Measurements from ENCODE around the gene PRICKLE1.

The PRICKLE1 gene

DNA sequence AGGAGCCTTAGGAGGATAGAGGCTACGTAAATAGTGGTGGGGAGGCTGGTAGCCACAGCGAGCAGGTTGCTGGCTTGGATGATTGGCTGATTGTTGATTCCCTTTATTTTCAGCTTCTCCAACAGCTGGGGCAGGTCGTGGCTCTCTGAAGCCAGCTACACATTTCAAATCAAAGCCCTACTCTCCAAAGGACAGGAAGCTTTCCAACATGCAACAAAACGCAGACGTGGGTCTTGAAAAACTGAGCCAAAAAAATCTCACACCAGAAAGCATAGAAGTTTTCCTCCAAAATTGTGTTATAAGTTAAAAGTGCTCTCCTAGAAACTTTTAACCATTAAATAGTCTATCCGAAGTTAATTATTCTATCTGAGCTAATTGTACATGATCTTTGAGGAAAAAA, 37.6 kb upstream of the PRICKLE1 start:
- H3K4me3 ChIP-seq (ENCODE audit: low read depth, low read length): no peak overlapping the region
- TF ChIP-seq, protein P1, sequence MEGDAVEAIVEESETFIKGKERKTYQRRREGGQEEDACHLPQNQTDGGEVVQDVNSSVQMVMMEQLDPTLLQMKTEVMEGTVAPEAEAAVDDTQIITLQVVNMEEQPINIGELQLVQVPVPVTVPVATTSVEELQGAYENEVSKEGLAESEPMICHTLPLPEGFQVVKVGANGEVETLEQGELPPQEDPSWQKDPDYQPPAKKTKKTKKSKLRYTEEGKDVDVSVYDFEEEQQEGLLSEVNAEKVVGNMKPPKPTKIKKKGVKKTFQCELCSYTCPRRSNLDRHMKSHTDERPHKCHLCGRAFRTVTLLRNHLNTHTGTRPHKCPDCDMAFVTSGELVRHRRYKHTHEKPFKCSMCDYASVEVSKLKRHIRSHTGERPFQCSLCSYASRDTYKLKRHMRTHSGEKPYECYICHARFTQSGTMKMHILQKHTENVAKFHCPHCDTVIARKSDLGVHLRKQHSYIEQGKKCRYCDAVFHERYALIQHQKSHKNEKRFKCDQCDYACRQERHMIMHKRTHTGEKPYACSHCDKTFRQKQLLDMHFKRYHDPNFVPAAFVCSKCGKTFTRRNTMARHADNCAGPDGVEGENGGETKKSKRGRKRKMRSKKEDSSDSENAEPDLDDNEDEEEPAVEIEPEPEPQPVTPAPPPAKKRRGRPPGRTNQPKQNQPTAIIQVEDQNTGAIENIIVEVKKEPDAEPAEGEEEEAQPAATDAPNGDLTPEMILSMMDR (IDR thresholded peaks at IDR 0.05; ENCODE audit: borderline replicate concordance, insufficient read depth, low read depth, low read length): no peak

DNA sequence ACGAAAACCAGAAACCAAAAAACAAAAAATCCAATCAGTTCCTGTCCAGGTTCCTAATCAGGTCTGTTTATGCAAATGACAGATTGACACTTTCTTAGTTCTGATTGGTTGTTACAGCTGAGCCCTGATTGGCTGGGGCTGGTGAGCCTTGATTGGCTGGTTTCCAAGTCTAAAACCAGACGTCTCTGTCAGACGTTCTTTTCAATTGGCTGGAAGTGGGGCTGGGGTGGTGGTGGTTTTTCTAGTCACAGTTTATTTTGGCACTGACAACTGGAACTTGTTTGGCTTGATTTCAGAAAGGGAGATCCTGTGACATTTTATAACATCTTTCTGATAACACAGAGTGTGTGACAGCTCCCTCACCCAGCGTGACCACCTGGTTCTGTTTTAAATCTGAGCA, 36.1 kb upstream of the PRICKLE1 start:
- TF ChIP-seq, protein P1 (IDR thresholded peaks at IDR 0.05; ENCODE audit: borderline replicate concordance, insufficient read depth, low read depth, low read length): no peak
- H3K4me3 ChIP-seq (ENCODE audit: low read depth, low read length): no peak overlapping the region

DNA sequence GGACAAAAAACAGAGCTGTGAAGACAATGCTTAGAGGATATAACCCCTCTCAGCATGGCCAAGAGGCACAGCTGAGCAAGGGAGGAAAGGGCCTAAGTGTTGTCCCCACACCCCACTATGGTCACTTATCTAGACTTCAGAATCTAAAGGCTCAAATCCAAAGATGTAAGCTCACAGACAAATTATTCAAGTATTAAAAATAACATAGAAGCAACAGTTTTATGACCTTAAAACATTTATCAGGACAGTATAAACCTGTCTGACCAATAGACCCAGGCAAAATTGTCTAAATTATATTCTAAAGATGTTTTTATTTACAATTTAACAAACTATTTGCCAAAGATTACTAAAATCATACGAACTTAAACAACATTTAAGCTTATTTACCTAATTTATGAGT, 28.1 kb upstream of the PRICKLE1 start:
- TF ChIP-seq, protein P1 (IDR thresholded peaks at IDR 0.05; ENCODE audit: borderline replicate concordance, insufficient read depth, low read depth, low read length): no peak
- no peak overlapping the region for H3K4me3 ChIP-seq (ENCODE audit: low read depth, low read length)

DNA sequence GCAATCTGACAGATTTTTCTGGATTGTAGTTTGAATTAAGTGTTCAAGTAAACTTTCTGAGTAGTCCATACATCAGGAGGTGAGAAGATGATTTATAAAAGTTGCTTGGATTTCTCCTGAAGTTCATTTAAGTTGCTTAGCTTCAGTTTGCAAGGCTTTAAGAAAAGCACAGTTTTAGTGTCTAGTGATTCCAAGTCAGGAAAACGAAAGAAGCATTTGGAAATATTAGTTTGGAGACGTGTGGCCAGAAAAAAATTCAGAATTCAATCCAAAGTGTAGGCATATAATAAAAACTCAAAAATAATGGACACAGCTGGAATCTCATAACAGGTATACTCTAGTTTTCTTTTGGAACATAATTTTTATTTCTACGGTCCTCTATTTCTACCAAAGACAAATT, 25.5 kb upstream of the PRICKLE1 start:
- H3K4me3 ChIP-seq (ENCODE audit: low read depth, low read length): no peak overlapping the region
- TF ChIP-seq, protein P1 (IDR thresholded peaks at IDR 0.05; ENCODE audit: borderline replicate concordance, insufficient read depth, low read depth, low read length): no peak

DNA sequence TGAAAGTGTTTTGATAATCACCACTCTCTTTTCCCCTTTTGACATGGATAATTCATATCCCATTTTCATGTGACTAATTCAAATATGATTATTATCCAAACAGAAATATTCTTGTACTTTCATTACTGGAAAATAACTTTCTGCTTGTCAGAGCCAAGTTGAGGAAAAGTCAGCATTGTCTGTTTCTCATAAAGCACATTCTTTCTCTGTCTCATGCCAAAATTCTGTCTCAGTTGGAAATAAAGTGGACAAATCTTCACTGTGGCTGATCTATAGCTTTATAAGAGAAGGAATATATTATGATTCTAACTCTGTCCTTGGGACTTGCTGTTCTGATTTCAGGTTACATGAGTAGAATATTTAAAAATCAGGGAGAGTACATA, 22.7 kb upstream of the PRICKLE1 start:
- TF ChIP-seq, protein P1 (IDR thresholded peaks at IDR 0.05; ENCODE audit: borderline replicate concordance, insufficient read depth, low read depth, low read length): no peak
- no peak overlapping the region for H3K4me3 ChIP-seq (ENCODE audit: low read depth, low read length)

DNA sequence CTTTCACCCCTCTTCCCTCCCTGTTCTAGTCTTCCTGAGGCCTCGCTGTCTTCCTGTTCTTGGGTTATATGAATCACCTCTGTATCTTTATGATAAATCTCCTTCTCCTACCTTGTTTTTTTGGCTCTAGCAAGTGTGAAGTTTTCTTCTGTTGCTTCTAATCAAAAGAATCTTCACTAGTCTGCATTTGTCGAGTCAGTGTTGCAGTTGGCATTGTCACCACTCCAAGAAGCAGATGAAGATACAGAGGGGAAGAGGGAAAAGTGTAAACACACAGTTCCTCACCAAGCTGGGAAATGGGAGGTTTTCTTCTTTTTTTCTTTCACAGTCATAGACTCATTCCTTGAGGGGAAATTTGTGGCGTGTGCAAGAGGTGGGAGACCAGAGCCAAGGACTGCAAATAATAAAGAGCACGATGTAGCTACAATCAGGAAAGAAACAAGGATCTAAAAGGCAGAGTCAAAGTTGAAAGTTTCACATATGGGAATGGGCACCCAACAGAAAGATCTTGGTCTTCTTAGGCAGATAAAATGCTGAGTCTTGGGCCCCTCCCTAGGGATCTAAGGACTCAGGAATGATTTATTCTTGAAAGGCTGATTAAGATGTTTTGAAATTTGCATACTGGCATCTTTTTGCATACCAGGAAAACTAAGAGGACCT, 22.2 kb upstream of the PRICKLE1 start:
- H3K4me3 ChIP-seq (ENCODE audit: low read depth, low read length): no peak overlapping the region
- TF ChIP-seq, protein P1 (IDR thresholded peaks at IDR 0.05; ENCODE audit: borderline replicate concordance, insufficient read depth, low read depth, low read length): no peak

DNA sequence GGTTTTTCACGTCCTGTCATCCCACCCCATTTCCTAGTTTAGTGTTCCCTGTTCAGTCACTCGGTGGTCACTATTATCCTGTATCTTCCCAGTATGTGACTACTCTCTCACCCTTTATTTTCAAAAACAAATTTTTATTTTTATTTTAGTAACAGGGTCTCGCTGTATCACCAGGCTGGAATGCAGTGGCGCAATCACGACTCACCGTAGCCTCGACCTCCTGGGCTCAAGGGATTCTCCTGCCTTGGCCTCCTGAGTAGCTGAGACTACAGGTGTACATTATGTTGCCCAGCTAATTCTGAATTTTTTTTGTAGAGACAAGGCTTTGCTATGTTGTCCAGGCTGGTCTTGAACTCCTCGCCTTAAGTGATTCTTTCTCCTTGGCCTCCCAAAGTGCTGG, 20.1 kb upstream of the PRICKLE1 start:
- TF ChIP-seq, protein P1 (IDR thresholded peaks at IDR 0.05; ENCODE audit: borderline replicate concordance, insufficient read depth, low read depth, low read length): no peak
- no peak overlapping the region for H3K4me3 ChIP-seq (ENCODE audit: low read depth, low read length)

Data from GM12875 (cell line).